MM.1S (cell line): ENCODE measurements around the gene EFCAB14.
"Not testable (repeated sequence)": the region's sequence is repeated elsewhere in the genome, so short reads cannot be mapped to it uniquely, and the experiment has no call there.

Experiments
- DNase-seq: peaks from one replicate; pipeline ENCODE4 v3.0.0-alpha.2; 2015
- H2AFZ ChIP-seq: fragments of 300-600 bp; sonication (generic); 2 replicates; pipeline ENCODE4 v1.6.0; 2016; ENCODE audit warnings: antibody characterized with exemption, low read length
- H3F3A ChIP-seq: fragments of 300-600 bp; sonication (generic); 2 replicates; pipeline ENCODE4 v1.6.1; 2016; ENCODE audit warnings: mild to moderate bottlenecking, antibody characterized with exemption, low read length, moderate library complexity, mixed read lengths; ENCODE audit not compliant: insufficient read depth
- H3K27ac ChIP-seq: fragments of 300-600 bp; sonication (generic); 2 replicates; pipeline ENCODE4 v1.5.1; 2016; ENCODE audit warnings: mild to moderate bottlenecking, low read length
- H3K27me3 ChIP-seq: fragments of 300-600 bp; sonication (generic); replicated peaks from 2 replicates; pipeline ENCODE4 v1.6.0; 2016; ENCODE audit warnings: low read length; ENCODE audit not compliant: insufficient read depth
- H3K36me3 ChIP-seq: fragments of 300-600 bp; sonication (generic); replicated peaks from 2 replicates; pipeline ENCODE4 v1.6.1; 2016; ENCODE audit warnings: mild to moderate bottlenecking, low read length, mixed read lengths; ENCODE audit not compliant: insufficient read depth
- H3K4me1 ChIP-seq: fragments of 300-600 bp; sonication (generic); 2 replicates; pipeline ENCODE4 v1.6.1; 2016; ENCODE audit warnings: low read length, mixed read lengths
- H3K4me2 ChIP-seq: fragments of 300-600 bp; sonication (generic); 2 replicates; pipeline ENCODE4 v1.6.0; 2016; ENCODE audit warnings: low read depth, low read length
- H3K4me3 ChIP-seq: fragments of 300-600 bp; sonication (generic); 2 replicates; pipeline ENCODE4 v1.5.1; 2016; ENCODE audit warnings: low read length, mixed read lengths
- H3K79me2 ChIP-seq: fragments of 300-600 bp; sonication (generic); 2 replicates; pipeline ENCODE4 v1.6.1; 2016; ENCODE audit warnings: mixed run types, low read length, mixed read lengths
- H3K9ac ChIP-seq: fragments of 300-600 bp; sonication (generic); 2 replicates; pipeline ENCODE4 v1.6.1; 2016; ENCODE audit warnings: low read length, mixed read lengths
- H3K9me2 ChIP-seq: fragments of 300-600 bp; sonication (generic); replicated peaks from 2 replicates; pipeline ENCODE4 v1.6.1; 2016; ENCODE audit warnings: mild to moderate bottlenecking, low read length, mixed read lengths; ENCODE audit not compliant: insufficient read depth
- H3K9me3 ChIP-seq: fragments of 300-600 bp; sonication (generic); replicated peaks from 2 replicates; pipeline ENCODE4 v1.6.1; 2016; ENCODE audit warnings: mild to moderate bottlenecking, low read length, mixed read lengths; ENCODE audit not compliant: insufficient read depth
- H4K20me1 ChIP-seq: fragments of 300-600 bp; sonication (generic); 2 replicates; pipeline ENCODE4 v1.6.1; 2016; ENCODE audit warnings: mild to moderate bottlenecking, low read length, moderate library complexity, mixed read lengths; ENCODE audit not compliant: insufficient read depth
- CTCF ChIP-seq: fragments of 300-600 bp; sonication (generic); IDR thresholded peaks from 2 replicates; pipeline ENCODE4 v1.5.1; 2016; ENCODE audit warnings: antibody characterized with exemption, low read length, mixed read lengths
- EZH2 ChIP-seq: fragments of 300-600 bp; sonication (generic); optimal IDR thresholded peaks from 2 replicates; pipeline ENCODE3; 2017; ENCODE audit warnings: low read depth, mild to moderate bottlenecking, antibody characterized with exemption, low read length, mixed read lengths
- EZH2phosphoT487 ChIP-seq: fragments of 300-600 bp; sonication (generic); IDR thresholded peaks from 2 replicates; pipeline ENCODE4 v1.6.1; 2018; ENCODE audit warnings: antibody characterized with exemption, low read length

Gene EFCAB14

GRCh38 chr1:46654012-46654411 lies 64.9 kb downstream of the EFCAB14 start:
- H3K9me3 ChIP-seq, result no peaks in the 10 kb centered on the region
- H3K9ac ChIP-seq, result no peak overlapping the region
- H3K27ac ChIP-seq, result no peak overlapping the region
- no peaks in the 10 kb centered on the region for H3K27me3 ChIP-seq
- H3F3A ChIP-seq, result no peaks in the 10 kb centered on the region
- H2AFZ ChIP-seq, result no peak overlapping the region
- H3K36me3 ChIP-seq, result peaks cover 4% of the 10 kb centered on the region; the same call in 1 of the 2 replicates
- no peaks in the 10 kb centered on the region for H3K9me2 ChIP-seq
- TF ChIP-seq CTCF (no peak), EZH2 (no peak), EZH2phosphoT487 (no peak)
- DNase-seq, result no peak
- no peaks in the 10 kb centered on the region for H3K4me1 ChIP-seq
- no peak overlapping the region for H3K4me2 ChIP-seq
- H3K4me3 ChIP-seq, result no peak overlapping the region
- H3K79me2 ChIP-seq, result no peaks in the 10 kb centered on the region
- H4K20me1 ChIP-seq, result no peaks in the 10 kb centered on the region

GRCh38 chr1:46653405-46653958 lies 65.4 kb downstream of the EFCAB14 start:
- no peak overlapping the region for H3K9ac ChIP-seq
- H3K4me1 ChIP-seq, result no peaks in the 10 kb centered on the region
- no peak overlapping the region for H3K4me2 ChIP-seq
- no peak for DNase-seq
- no peaks in the 10 kb centered on the region for H4K20me1 ChIP-seq
- no peaks in the 10 kb centered on the region for H3K27me3 ChIP-seq
- no peaks in the 10 kb centered on the region for H3K9me2 ChIP-seq
- no peak for TF ChIP-seq EZH2
- TF ChIP-seq CTCF, result no peak
- TF ChIP-seq EZH2phosphoT487, result no peak
- no peaks in the 10 kb centered on the region for H3F3A ChIP-seq
- H3K27ac ChIP-seq, result no peak overlapping the region
- H3K4me3 ChIP-seq, result no peak overlapping the region
- H2AFZ ChIP-seq, result no peak overlapping the region
- no peaks in the 10 kb centered on the region for H3K9me3 ChIP-seq
- H3K36me3 ChIP-seq, result peaks cover 4% of the 10 kb centered on the region; the same call in 1 of the 2 replicates
- H3K79me2 ChIP-seq, result no peaks in the 10 kb centered on the region

- no peaks in the 10 kb centered on the region for H3F3A ChIP-seq
- no peaks in the 10 kb centered on the region for H4K20me1 ChIP-seq
- 0 out of 2 replicates have a peak, but pooled peaks cover 4% of the 10 kb centered on the region for H3K36me3 ChIP-seq
- no peaks in the 10 kb centered on the region for H3K9me3 ChIP-seq
- no peak overlapping the region for H3K4me2 ChIP-seq
- no peak overlapping the region for H2AFZ ChIP-seq
- DNase-seq, result no peak
- H3K4me3 ChIP-seq, result no peak overlapping the region
- H3K9me2 ChIP-seq, result no peaks in the 10 kb centered on the region
- no peaks in the 10 kb centered on the region for H3K4me1 ChIP-seq
- no peak overlapping the region for H3K27ac ChIP-seq
- no peak for TF ChIP-seq EZH2phosphoT487
- no peak for TF ChIP-seq EZH2
- TF ChIP-seq CTCF, result no peak
- H3K9ac ChIP-seq, result no peak overlapping the region
- H3K27me3 ChIP-seq, result no peaks in the 10 kb centered on the region
- no peaks in the 10 kb centered on the region for H3K79me2 ChIP-seq
Measured at GRCh38 chr1:46652321-46653100, 66.4 kb downstream of the EFCAB14 start.

- H3K9ac ChIP-seq, H3K9me2 ChIP-seq, H3K27me3 ChIP-seq, H3K36me3 ChIP-seq, H3F3A ChIP-seq, H3K79me2 ChIP-seq, H3K4me3 ChIP-seq, H2AFZ ChIP-seq, H3K27ac ChIP-seq, H3K4me1 ChIP-seq, H3K4me2 ChIP-seq, DNase-seq, H3K9me3 ChIP-seq, H4K20me1 ChIP-seq: not testable (repeated sequence)
Measured at GRCh38 chr1:46651152-46651551, 67.8 kb downstream of the EFCAB14 start.
